AG04449 (cell line): ENCODE measurements around the gene LRP2BP.

Source experiments
- CTCF ChIA-PET: fragments of 350-600 bp; formaldehyde crosslinking; extraction: SDS; loops from one replicate; lab custom pipeline; 2021; ENCODE audit warnings: antibody characterized with exemption; lab: Yijun Ruan, JAX
- POLR2A ChIA-PET: fragments of 400-600, 350-600 bp; formaldehyde crosslinking; extraction: SDS; loops from one replicate; lab custom pipeline; 2020; ENCODE audit warnings: antibody characterized with exemption, inconsistent platforms; lab: Yijun Ruan, JAX
- DNase-seq: peaks from one replicate; pipeline ENCODE4 v3.0.0-alpha.2; 2010; ENCODE audit warnings: low read depth, low spot score
- H3K4me3 ChIP-seq: 2 replicates; pipeline ENCODE4 v1.5.1; 2011; ENCODE audit warnings: low read depth, mild to moderate bottlenecking, control low read depth, low read length
- TF ChIP-seq, protein P1 (sequence below): IDR thresholded peaks from one replicate; pipeline ENCODE4 v1.5.1; 2011; ENCODE audit warnings: mild to moderate bottlenecking, moderate library complexity, low read length, control low read depth, inconsistent platforms; ENCODE audit not compliant: insufficient read depth; ENCODE audit errors: missing control alignments

Gene LRP2BP

DNA sequence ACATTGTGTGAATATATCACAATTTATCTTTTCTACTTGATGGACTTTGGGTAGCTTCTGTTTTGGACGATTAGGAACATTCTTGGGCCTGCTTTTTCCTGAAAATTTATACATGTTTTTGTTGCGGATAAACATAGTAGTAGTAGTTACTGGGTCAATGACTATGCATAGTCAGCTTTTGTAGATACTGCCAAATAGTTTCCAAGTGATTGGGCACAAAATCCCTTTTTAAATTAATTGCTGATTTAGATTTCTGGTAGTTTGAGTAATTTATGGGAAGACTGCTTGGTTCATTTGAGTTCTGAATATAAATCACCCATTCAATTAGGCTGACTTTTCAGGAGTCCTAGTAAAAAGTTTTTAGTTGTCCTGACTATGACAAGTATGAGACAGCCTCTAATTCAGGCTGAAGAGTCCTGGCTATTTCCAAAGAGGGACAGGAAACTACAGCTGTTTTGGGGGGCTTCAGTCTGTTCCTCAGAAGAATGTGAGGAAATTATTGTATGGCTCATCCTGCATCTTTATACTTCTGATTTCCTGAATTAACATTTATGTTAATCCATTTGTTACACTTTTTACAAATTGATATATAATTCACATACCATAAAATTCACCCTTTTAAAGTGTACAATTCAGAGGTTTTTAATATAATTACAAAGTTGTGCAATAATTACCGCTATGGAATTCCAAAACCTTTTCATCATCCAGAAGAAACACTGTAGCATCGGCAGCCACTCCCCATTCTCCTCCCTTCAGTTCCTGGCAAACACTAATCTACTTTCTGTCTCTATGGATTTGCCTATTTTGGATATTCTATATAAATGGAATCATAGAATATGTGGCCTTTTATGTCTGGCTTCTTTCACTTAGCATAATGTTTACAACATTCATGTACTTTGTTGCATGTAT lies 14.2 kb downstream of the LRP2BP start:
- CTCF ChIA-PET: no interaction called here
- no peak overlapping the region for H3K4me3 ChIP-seq
- POLR2A ChIA-PET: no interaction called here
- no peak for DNase-seq
- TF ChIP-seq, protein P1, sequence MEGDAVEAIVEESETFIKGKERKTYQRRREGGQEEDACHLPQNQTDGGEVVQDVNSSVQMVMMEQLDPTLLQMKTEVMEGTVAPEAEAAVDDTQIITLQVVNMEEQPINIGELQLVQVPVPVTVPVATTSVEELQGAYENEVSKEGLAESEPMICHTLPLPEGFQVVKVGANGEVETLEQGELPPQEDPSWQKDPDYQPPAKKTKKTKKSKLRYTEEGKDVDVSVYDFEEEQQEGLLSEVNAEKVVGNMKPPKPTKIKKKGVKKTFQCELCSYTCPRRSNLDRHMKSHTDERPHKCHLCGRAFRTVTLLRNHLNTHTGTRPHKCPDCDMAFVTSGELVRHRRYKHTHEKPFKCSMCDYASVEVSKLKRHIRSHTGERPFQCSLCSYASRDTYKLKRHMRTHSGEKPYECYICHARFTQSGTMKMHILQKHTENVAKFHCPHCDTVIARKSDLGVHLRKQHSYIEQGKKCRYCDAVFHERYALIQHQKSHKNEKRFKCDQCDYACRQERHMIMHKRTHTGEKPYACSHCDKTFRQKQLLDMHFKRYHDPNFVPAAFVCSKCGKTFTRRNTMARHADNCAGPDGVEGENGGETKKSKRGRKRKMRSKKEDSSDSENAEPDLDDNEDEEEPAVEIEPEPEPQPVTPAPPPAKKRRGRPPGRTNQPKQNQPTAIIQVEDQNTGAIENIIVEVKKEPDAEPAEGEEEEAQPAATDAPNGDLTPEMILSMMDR: no peak

DNA sequence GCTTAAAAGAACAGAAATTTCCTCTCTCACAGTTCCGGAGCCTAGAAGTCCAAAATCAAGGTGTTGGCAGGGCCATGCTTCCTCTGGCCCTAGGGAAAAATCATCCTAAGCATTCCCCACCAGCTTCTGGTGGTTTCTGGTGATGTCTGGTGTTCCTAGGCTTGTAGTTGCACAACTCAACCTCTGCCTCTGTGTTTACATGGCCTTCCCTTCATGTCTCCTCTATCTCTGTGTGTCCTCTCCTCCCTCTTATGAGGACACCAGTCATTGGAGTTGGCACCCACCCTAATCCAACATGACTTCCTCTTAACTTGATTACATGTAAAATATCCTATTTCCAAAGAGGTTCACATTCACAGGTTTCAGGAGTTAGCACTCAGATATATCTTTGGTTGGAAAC lies 15.4 kb downstream of the LRP2BP start:
- CTCF ChIA-PET: interaction anchor here (0.9 kb wide), 1 partner anchor 238 kb away, joined by 3 read pairs; the partner anchor contains the start of gene SLC25A4

DNA sequence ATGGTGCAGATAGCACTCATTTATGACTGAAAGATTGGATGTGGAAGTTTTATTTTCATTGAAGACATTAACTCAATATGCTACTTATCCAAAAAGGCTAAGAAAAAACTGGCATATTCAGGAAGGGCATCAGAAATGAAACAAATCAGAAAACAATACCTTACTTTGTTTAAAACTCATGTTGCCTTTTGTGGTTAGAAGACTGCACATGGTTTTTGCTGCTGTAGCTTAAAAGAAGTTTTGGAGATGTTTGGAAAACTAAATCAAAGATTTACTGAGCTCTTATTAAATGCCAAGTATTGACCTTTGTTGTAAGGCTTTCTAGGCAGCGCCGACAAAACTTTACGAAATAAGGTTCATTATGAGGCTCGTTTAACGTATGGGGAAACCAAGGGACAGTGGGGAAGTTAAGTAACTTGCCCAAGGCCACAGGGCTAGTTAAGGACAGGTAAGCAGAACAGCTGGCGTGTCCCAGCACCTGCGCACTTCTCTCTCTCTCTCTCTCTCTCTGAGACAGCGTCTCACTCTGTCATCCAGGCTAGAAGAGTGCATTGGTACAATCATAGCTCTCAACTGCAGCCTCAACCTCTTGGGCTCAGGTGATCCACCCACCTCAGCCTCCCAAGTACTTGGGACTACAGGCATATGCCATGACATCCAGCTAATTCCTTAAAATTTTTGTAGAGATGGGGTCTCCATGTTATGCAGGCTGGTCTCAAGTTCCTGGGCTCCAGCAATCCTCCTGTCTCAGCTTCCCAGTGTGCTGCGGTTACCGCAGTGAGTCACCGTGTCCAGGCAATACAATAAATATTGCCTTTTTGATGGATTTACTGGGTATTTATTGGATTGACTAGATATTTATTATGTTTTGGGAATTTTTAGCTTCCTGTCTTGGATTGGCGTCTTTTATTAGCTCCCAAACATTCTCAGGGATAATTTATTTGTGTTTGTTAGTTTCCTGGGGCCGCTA lies 16.1 kb downstream of the LRP2BP start:
- CTCF ChIA-PET: interaction anchor here (0.9 kb wide), 1 partner anchor 237 kb away, joined by 3 read pairs; the partner anchor contains the start of gene SLC25A4
- H3K4me3 ChIP-seq: no peak overlapping the region
- TF ChIP-seq, protein P1: no peak
- DNase-seq: no peak
- POLR2A ChIA-PET: no interaction called here

More for the DNA sequence above, 15.4 kb downstream of the LRP2BP start:
- DNase-seq: no peak
- H3K4me3 ChIP-seq: no peak overlapping the region
- POLR2A ChIA-PET: no interaction called here
- TF ChIP-seq, protein P1: no peak

DNA sequence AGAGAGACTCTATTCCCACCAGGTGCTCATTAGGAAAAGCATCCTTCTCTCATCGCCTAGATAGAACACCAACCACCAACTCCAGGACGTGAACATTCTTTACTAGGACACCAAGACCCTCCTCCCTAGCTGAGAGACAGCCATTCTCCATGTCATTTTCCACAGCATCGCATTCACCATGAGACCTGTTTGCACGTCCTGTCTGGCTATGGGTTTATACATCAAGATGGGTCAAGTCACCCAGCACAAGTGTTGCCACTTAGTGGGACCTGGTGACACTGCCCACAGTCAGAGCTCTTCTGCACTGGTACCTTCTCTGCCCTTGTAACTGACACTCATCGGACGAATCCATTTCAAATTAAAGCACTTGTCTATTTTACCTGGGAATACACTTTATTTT lies 17.5 kb downstream of the LRP2BP start:
- POLR2A ChIA-PET: no interaction called here
- TF ChIP-seq, protein P1: no peak
- no peak overlapping the region for H3K4me3 ChIP-seq
- CTCF ChIA-PET: interaction anchor here (1.3 to 1.6 kb wide), 2 partner anchors 11 to 14 kb away, joined by 3 to 6 read pairs; no protein-coding TSS in a partner anchor
- no peak for DNase-seq

DNA sequence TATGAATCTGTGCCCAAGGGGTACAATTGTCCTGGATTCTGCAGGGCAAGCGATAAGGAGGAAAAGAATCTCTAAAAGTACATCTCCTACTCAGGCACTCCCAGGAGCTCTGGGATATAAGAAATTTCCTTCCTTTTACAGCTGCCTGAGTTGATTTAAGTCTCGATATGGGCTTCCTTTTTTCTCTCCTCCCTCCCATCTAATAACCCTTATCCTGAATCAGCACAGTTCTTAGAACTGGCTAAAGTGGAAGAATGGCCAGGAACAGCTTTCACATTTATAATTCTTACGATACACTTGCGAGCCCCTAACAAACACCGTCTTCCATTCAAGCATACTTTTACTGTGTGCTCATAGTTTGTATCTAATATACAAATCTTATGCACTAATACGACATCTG lies 21.2 kb downstream of the LRP2BP start:
- CTCF ChIA-PET: no interaction called here
- POLR2A ChIA-PET: no interaction called here
- H3K4me3 ChIP-seq: no peak overlapping the region
- no peak for DNase-seq
- TF ChIP-seq, protein P1: no peak
